ENCODE measurements around the gene NR6A1. TPM values are rescaled to one million over a fixed set of nuclear protein-coding genes. Genes with fewer than 3 reads are reported as not detected.
A peak's percentile ranks its signal among the peaks of the same experiment; 100 is the strongest.

NR6A1 gene
- total RNA-seq, 1 donor from 2014 or later: 302 TPM

DNA sequence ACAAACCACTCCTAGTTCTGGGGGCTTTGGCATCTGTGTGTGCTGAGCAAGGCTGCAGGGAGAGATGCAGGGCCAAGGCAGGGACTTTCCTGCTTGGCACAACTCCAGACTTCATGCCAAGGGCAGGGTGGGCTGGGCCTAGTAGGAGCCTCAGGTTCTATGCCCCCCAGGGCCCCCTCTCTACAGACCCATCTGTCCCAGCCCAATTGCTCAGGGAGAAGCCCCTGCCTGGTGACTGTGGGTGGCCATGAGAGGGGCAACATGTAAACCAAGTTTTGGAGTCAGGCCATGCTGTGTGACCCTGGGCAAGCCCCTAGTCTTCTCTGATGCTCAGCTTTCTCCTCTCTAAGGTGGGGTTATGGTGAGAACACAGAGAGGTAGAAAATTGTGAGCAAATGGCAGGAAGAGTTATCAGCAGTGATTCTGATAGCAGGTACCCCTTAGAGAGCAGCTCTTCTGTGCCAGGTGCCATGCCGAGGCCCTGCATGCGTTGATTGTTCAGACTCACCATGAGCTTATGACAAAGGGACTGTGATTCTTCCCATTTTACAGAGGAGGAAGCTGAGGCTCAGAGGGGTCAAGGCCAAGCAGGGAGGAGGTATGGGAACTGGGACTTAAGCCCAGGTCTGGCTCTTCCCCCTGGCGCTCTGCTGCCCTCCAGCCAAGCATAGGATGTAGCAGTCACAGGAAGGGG lies 11.0 kb upstream of the NR6A1 start:
- Mint-ChIP-seq H3K36me3 (no peaks in the 10 kb centered on the region), H3K4me3 (no peak overlapping the region), H3K9me3 (no peaks in the 10 kb centered on the region), H3K4me1 (peaks cover 19% of the 10 kb centered on the region), H3K27me3 (ENCODE audit: insufficient read depth, low read depth) (peaks cover 13% of the 10 kb centered on the region), H3K27ac (no peak overlapping the region)
- peaks cover 17% of the 10 kb centered on the region for H3K4me1 ChIP-seq
- H3K79me2 ChIP-seq (ENCODE audit: low read depth): no peaks in the 10 kb centered on the region
- no peak overlapping the region for H3K9ac ChIP-seq
- no peaks in the 10 kb centered on the region for H4K20me1 ChIP-seq (ENCODE audit: low read depth)
- H3K36me3 ChIP-seq: no peaks in the 10 kb centered on the region
- TF ChIP-seq EZH2 (IDR thresholded peaks at IDR 0.05) (no peak), EZH2phosphoT487 (IDR thresholded peaks at IDR 0.05) (no peak), CTCF (IDR thresholded peaks at IDR 0.05) (no peak)
- H3K27me3 ChIP-seq: peaks cover 13% of the 10 kb centered on the region
- peaks cover 9% of the 10 kb centered on the region for H3F3A ChIP-seq (ENCODE audit: low read depth)
- no peak overlapping the region for H3K27ac ChIP-seq
- no peaks in the 10 kb centered on the region for H3K9me3 ChIP-seq (ENCODE audit: low read depth)
- no peak overlapping the region for H3K4me3 ChIP-seq
- no peak for DNase-seq (ENCODE audit: low spot score)
- no peak overlapping the region for H3K4me2 ChIP-seq
- no peak overlapping the region for H2AFZ ChIP-seq (replicated peaks)

GRCh38 chr9:124780757-124781151 lies 9.6 kb upstream of the NR6A1 start:
- peaks cover 23% of the 10 kb centered on the region for H3K27me3 Mint-ChIP-seq (ENCODE audit: insufficient read depth, low read depth)
- peaks cover 17% of the 10 kb centered on the region for H3K4me1 ChIP-seq
- H3K4me3 Mint-ChIP-seq: no peak overlapping the region
- no peaks in the 10 kb centered on the region for H3K36me3 ChIP-seq
- H3K9ac ChIP-seq: no peak overlapping the region
- peaks cover 19% of the 10 kb centered on the region for H3F3A ChIP-seq (ENCODE audit: low read depth)
- peaks cover 28% of the 10 kb centered on the region for H3K4me1 Mint-ChIP-seq
- no peaks in the 10 kb centered on the region for H3K79me2 ChIP-seq (ENCODE audit: low read depth)
- peaks cover 27% of the 10 kb centered on the region for H3K27me3 ChIP-seq
- no peaks in the 10 kb centered on the region for H3K9me3 ChIP-seq (ENCODE audit: low read depth)
- no peaks in the 10 kb centered on the region for H4K20me1 ChIP-seq (ENCODE audit: low read depth)
- no peak overlapping the region for H3K4me2 ChIP-seq
- H3K4me3 ChIP-seq: no peak overlapping the region
- no peaks in the 10 kb centered on the region for H3K9me3 Mint-ChIP-seq
- no peak for TF ChIP-seq EZH2phosphoT487 (IDR thresholded peaks at IDR 0.05)
- TF ChIP-seq EZH2 (IDR thresholded peaks at IDR 0.05): no peak
- no peak for TF ChIP-seq CTCF (IDR thresholded peaks at IDR 0.05)
- H3K36me3 Mint-ChIP-seq: no peaks in the 10 kb centered on the region
- H3K27ac Mint-ChIP-seq: no peak overlapping the region
- no peak for DNase-seq (ENCODE audit: low spot score)
- no peak overlapping the region for H3K27ac ChIP-seq
- no peak overlapping the region for H2AFZ ChIP-seq (replicated peaks)

- no peak for DNase-seq (ENCODE audit: low spot score)
- peaks cover 17% of the 10 kb centered on the region for H3K4me1 ChIP-seq
- Mint-ChIP-seq H3K9me3 (no peaks in the 10 kb centered on the region), H3K27me3 (ENCODE audit: insufficient read depth, low read depth) (peaks cover 29% of the 10 kb centered on the region), H3K4me3 (peak overlapping the region; percentile 75), H3K36me3 (no peaks in the 10 kb centered on the region), H3K4me1 (peaks cover 29% of the 10 kb centered on the region), H3K27ac (peak overlapping the region; percentile 53)
- H3K36me3 ChIP-seq: no peaks in the 10 kb centered on the region
- no peaks in the 10 kb centered on the region for H3K79me2 ChIP-seq (ENCODE audit: low read depth)
- no peaks in the 10 kb centered on the region for H4K20me1 ChIP-seq (ENCODE audit: low read depth)
- no peak overlapping the region for H3K27ac ChIP-seq
- TF ChIP-seq EZH2phosphoT487 (IDR thresholded peaks at IDR 0.05) (no peak), EZH2 (IDR thresholded peaks at IDR 0.05) (no peak), CTCF (IDR thresholded peaks at IDR 0.05) (no peak)
- H3K4me2 ChIP-seq: peak overlapping the region; percentile 68
- H3K9me3 ChIP-seq (ENCODE audit: low read depth): no peaks in the 10 kb centered on the region
- H3F3A ChIP-seq (ENCODE audit: low read depth): peaks cover 22% of the 10 kb centered on the region
- no peak overlapping the region for H3K4me3 ChIP-seq
- H2AFZ ChIP-seq (replicated peaks): peak overlapping the region; percentile 78
- no peak overlapping the region for H3K9ac ChIP-seq
- peaks cover 29% of the 10 kb centered on the region for H3K27me3 ChIP-seq
These were observed 9.1 kb upstream of the NR6A1 start for GRCh38 chr9:124780060-124780756.

Data from neural progenitor cell (in vitro differentiated cells).